ENCODE results near the gene ST7.

Gene ST7

DNA sequence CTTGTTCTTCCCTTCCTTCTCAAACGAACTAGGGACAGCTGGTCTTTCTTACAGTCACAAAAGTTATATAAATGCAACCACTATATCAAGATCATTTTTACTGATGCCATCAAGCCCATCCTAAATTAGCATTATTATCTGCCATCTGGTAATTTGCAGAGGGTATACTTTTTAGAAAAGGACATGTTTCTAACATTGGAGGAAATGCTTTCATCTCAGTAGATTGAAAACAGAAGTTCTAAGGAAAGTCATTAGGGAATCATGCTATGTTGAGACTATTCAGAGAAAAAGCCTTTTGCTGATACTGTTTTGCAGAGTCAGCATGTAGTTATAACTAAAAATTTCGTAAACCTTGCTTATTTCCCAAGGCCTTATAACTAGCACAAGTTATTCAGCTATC, 222.9 kb downstream of the ST7 start:
- TF ChIP-seq, protein P1, sequence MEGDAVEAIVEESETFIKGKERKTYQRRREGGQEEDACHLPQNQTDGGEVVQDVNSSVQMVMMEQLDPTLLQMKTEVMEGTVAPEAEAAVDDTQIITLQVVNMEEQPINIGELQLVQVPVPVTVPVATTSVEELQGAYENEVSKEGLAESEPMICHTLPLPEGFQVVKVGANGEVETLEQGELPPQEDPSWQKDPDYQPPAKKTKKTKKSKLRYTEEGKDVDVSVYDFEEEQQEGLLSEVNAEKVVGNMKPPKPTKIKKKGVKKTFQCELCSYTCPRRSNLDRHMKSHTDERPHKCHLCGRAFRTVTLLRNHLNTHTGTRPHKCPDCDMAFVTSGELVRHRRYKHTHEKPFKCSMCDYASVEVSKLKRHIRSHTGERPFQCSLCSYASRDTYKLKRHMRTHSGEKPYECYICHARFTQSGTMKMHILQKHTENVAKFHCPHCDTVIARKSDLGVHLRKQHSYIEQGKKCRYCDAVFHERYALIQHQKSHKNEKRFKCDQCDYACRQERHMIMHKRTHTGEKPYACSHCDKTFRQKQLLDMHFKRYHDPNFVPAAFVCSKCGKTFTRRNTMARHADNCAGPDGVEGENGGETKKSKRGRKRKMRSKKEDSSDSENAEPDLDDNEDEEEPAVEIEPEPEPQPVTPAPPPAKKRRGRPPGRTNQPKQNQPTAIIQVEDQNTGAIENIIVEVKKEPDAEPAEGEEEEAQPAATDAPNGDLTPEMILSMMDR (IDR thresholded peaks at IDR 0.05; ENCODE audit: low read depth, low read length), result no peak
- H3K4me3 ChIP-seq (ENCODE audit: low read depth, low read length), result no peak overlapping the region

DNA sequence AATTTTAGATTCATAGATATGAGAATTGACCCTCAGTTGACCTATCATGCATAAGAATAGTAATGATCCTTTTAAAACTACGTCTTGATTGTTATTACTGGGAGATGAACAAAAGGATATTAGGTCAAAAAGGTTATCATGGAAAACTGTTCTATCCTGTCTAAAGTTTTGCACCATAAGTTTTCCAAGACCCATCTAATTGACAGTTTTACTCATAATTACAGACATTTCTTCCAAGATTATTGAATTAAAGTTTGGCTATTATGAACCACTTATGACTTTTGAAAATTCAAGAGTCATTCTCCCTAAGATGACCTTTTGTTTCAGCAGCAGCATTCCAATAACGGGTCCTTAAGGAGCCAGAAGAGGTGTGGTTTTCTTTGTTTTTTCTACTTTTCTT, 225.3 kb downstream of the ST7 start:
- TF ChIP-seq, protein P1 (IDR thresholded peaks at IDR 0.05; ENCODE audit: low read depth, low read length), result no peak
- no peak overlapping the region for H3K4me3 ChIP-seq (ENCODE audit: low read depth, low read length)

DNA sequence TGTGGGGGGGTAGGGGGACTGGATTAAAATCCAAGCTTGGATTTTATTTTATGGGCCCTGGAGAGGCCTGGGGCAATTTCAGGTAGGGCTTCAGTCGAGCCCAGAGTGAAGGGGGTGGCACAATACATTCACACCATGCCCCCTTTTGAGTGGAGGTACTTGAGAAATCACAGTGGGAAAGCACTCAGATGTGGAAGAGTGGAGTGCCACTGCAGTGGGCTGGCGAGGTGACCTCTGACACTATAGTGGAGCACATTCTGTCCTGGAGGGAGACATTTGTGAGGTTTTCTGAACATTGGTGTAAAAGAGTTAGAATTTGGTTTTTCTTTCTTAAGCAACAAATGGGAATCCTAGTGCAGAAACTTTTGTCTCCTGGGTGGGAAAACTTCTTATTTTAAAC, 226.4 kb downstream of the ST7 start:
- H3K4me3 ChIP-seq (ENCODE audit: low read depth, low read length), result no peak overlapping the region
- TF ChIP-seq, protein P1 (IDR thresholded peaks at IDR 0.05; ENCODE audit: low read depth, low read length), result no peak

DNA sequence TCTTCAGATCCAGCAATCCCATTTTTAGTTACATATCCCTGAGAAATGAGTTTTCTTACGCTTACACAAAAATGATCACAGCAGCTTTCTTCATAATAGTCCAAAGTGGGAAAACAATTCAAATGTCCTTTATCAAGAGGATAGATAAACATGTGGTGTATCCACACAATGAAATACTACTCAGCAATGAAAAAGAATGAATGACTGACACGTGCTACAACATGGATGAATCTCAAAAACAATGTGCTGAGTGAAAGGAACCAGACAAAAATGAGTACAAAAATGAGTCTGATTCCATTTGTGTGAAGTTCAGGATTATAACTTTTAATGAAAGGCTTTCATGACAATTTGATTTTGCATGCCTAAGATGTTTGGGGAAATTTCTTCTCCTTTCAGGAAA, 230.4 kb downstream of the ST7 start:
- TF ChIP-seq, protein P1 (IDR thresholded peaks at IDR 0.05; ENCODE audit: low read depth, low read length), result no peak
- no peak overlapping the region for H3K4me3 ChIP-seq (ENCODE audit: low read depth, low read length)

DNA sequence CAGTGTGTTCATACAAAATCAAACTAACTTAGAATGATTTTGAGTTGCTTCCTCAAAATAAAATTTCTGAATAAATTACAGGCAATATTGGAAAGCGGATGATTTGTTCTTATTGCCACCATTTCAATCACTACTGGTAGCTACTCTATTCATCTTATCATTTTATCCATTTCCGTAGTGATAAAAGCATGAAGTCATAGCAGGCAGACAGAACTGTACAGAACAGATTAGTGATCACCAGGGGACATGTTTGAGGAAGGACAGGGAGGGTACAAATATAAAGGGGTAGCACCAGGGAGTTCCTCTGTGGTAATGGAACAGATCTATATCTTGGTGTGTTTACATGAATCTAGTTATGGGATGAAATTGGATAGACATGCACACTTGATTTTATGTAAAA, 231.1 kb downstream of the ST7 start:
- TF ChIP-seq, protein P1 (IDR thresholded peaks at IDR 0.05; ENCODE audit: low read depth, low read length), result no peak
- H3K4me3 ChIP-seq (ENCODE audit: low read depth, low read length), result no peak overlapping the region

DNA sequence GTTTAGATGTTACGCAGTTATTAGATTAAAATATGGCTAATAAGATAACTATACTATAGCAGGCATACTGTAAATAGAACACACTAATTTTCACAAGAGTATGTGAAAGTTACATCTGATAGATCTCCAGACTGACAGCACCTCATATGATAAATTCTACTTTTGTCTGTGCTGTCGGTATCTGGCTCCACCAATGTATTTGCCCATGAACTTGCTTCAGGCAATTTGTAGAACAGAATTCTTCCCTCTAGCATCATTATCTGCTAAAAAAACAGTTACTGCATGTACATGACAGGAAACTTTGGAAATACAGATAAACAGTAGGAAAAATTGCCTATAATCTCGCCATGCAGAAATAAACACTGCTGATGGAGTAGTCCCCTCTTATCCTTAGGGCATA, 231.8 kb downstream of the ST7 start:
- TF ChIP-seq, protein P1 (IDR thresholded peaks at IDR 0.05; ENCODE audit: low read depth, low read length), result no peak
- H3K4me3 ChIP-seq (ENCODE audit: low read depth, low read length), result no peak overlapping the region

DNA sequence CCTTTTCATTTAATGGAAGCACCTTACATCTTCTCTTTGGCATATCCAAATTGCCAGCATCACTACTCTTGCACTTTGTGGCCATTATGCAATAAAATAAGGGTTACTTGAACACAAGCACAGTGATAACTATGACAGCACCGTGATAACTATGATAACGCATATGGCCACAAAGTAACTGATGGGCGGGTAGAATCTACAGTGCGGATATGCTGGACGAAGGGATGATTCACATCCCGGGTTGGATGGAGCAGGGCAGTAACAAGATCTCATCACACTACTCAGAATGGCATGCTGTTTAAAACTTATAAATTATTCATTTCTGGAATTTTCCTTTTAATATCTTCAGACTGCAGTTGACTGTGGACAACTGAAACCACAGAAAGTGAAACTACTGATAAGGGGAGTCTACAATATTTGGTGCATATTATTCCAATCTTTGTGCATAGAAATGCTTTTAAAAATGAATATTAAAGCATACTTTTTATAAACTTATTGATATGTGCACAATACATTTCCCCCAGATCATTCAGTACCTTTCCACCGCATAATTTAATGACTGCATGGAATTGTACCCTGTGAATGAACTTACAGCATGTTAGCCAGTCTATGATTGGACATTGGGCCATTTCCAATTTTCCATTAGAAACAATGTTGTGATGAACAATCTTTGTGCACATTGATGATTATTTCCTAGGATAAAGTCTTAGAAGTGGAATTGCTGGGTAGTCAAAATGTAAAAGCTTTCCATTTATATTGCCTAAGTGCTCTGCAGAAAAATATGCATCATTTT, 233.1 kb downstream of the ST7 start:
- H3K4me3 ChIP-seq (ENCODE audit: low read depth, low read length), result no peak overlapping the region
- TF ChIP-seq, protein P1 (IDR thresholded peaks at IDR 0.05; ENCODE audit: low read depth, low read length), result no peak
